Sigmoid colon (tissue), 4 donors: ENCODE results near the gene CD3G.

ENCODE experiments used
- CTCF ChIP-seq, 4 experiments: fragments of 450-650 bp in 3 of 4; fragments of 200-600 bp in 1 of 4; IDR thresholded peaks; one replicate each; pipeline ENCODE4 v1.5.1; 2016 to 2019; ENCODE audit warnings: antibody characterized with exemption in 4 of 4, mild to moderate bottlenecking in 3 of 4, moderate library complexity in 2 of 4
- EP300 ChIP-seq, 4 donors: sonication (generic); formaldehyde crosslinking; IDR thresholded peaks; one replicate each; pipeline ENCODE4 v1.6.1; 2017; ENCODE audit warnings: antibody characterized with exemption in 4 of 4
- POLR2A ChIP-seq, 2 donors: fragments of 450-650 bp; IDR thresholded peaks; one replicate each; pipeline ENCODE4 v1.6.1; 2016; ENCODE audit warnings: antibody characterized with exemption in 2 of 2, mild to moderate bottlenecking in 2 of 2, moderate library complexity in 2 of 2
- POLR2AphosphoS5 ChIP-seq, 4 donors: sonication (generic); formaldehyde crosslinking; IDR thresholded peaks; one replicate each; pipeline ENCODE4 v1.6.1; 2017; ENCODE audit warnings: antibody characterized with exemption in 4 of 4

GRCh38 chr11:118304568-118305248 lies 39.4 kb upstream of the CD3G start, which contains the start of gene CD3E:
- TF ChIP-seq CTCF (IDR thresholded peaks at IDR 0.05) (no peak), EP300 (IDR thresholded peaks at IDR 0.05) (no peak), POLR2AphosphoS5 (IDR thresholded peaks at IDR 0.05) (no peak), POLR2A (IDR thresholded peaks at IDR 0.05) (no peak)
